Measurements from ENCODE around the gene TBX10.
"Not testable (repeated sequence)": the region's sequence is repeated elsewhere in the genome, so short reads cannot be mapped to it uniquely, and the experiment has no call there.

Gene TBX10

GRCh38 chr11:67592880-67593564, 46.5 kb downstream of the TBX10 start:
- DNase-seq (ENCODE audit: low spot score), result no peak
- no peak for TF ChIP-seq CTCF (IDR thresholded peaks at IDR 0.05)
- Histone ChIP-seq H3K27ac (peak overlapping the region; percentile 41 to 86), H3K4me3 (no peak overlapping the region)

- not testable (repeated sequence) for H3K4me3 ChIP-seq; H3K27ac ChIP-seq; DNase-seq (ENCODE audit: low spot score)
Measured at GRCh38 chr11:67588899-67589415, 50.6 kb downstream of the TBX10 start.

GRCh38 chr11:67588136-67588503, 51.4 kb downstream of the TBX10 start:
- no peak for DNase-seq (ENCODE audit: low spot score)
- Histone ChIP-seq H3K27ac (no peak overlapping the region), H3K4me3 (no peak overlapping the region)
- TF ChIP-seq CTCF (IDR thresholded peaks at IDR 0.05), result no peak

- no peak for TF ChIP-seq CTCF (IDR thresholded peaks at IDR 0.05)
- Histone ChIP-seq H3K4me3 (no peak overlapping the region), H3K27ac (no peak overlapping the region)
- DNase-seq (ENCODE audit: low spot score), result no peak
Measured at GRCh38 chr11:67586568-67587250, 52.9 kb downstream of the TBX10 start.

GRCh38 chr11:67585911-67586310, 53.7 kb downstream of the TBX10 start:
- peak overlapping the region in 1 of 2 donors; percentile 30 for H3K27ac ChIP-seq
- TF ChIP-seq CTCF (IDR thresholded peaks at IDR 0.05), result no peak

GRCh38 chr11:67584881-67585873, 54.4 kb downstream of the TBX10 start:
- no peak for DNase-seq (ENCODE audit: low spot score)
- H3K4me3 ChIP-seq, result peak overlapping the region; percentile 86
- no peak for TF ChIP-seq CTCF (IDR thresholded peaks at IDR 0.05)
- H3K27ac ChIP-seq, result peak overlapping the region; percentile 96 to 98

More at GRCh38 chr11:67585911-67586310, 53.7 kb downstream of the TBX10 start:
- peak overlapping the region; percentile 86 for H3K4me3 ChIP-seq
- DNase-seq (ENCODE audit: low spot score), result no peak
